SK-N-MC (cell line): ENCODE data around the gene TCF12.

Experiments
- EZH2 ChIP-seq: fragments of 200-600 bp; sonication (generic); IDR thresholded peaks from one replicate; pipeline ENCODE4 v1.6.1; 2017; ENCODE audit warnings: antibody characterized with exemption
- POLR2AphosphoS5 ChIP-seq: IDR thresholded peaks from 2 replicates; pipeline ENCODE4 v1.6.1; 2012; ENCODE audit warnings: mild to moderate bottlenecking, low read depth, low read length, borderline replicate concordance

GRCh38 chr15:57027596-57027995 is 109.2 kb downstream of the TCF12 start:
- TF ChIP-seq EZH2: no peak
- no peak for TF ChIP-seq POLR2AphosphoS5
